Suprapubic skin (tissue), 3 donors: Measurements from ENCODE around the gene RNLS.

Experiments used
- CTCF ChIP-seq, 2 donors: fragments of 200-600 bp in 1 of 2; fragments of 450-650 bp in 1 of 2; sonication (generic) in 1 of 2; IDR thresholded peaks; one replicate each; pipeline ENCODE4 v1.5.1; 2016 to 2019; ENCODE audit warnings: antibody characterized with exemption in 2 of 2, mild to moderate bottlenecking in 1 of 2, moderate library complexity in 1 of 2
- EP300 ChIP-seq: sonication (generic); formaldehyde crosslinking; IDR thresholded peaks from one replicate; pipeline ENCODE4 v1.6.1; 2017; ENCODE audit warnings: antibody characterized with exemption
- POLR2A ChIP-seq, 2 donors: fragments of 450-650 bp; IDR thresholded peaks; one replicate each; pipeline ENCODE4 v1.6.1; 2017; ENCODE audit warnings: antibody characterized with exemption in 2 of 2, mild to moderate bottlenecking in 2 of 2, moderate library complexity in 2 of 2

GRCh38 chr10:88431103-88431502 lies 152.0 kb downstream of the RNLS start:
- TF ChIP-seq CTCF (IDR thresholded peaks at IDR 0.05) = no peak
- TF ChIP-seq POLR2A (IDR thresholded peaks at IDR 0.05) = no peak
- no peak for TF ChIP-seq EP300
